Heart right ventricle (tissue), 16 donors: ENCODE measurements around the gene TRMT1L. TPM values are rescaled to one million over a fixed set of nuclear protein-coding genes. Genes with fewer than 3 reads are reported as not detected.

Source experiments
- ATAC-seq, 8 donors: fragments of 200-7000 bp; cut with Tn5 transposase; one replicate each; pipeline ENCODE4 v1.9.1; 2020; ENCODE audit warnings: mild to moderate bottlenecking in 8 of 8, moderate library complexity in 8 of 8, moderate number of reproducible peaks in 1 of 8
- DNase-seq, 2 donors: peaks; one replicate each; pipeline ENCODE4 v3.0.0-alpha.2; 2020
- H3K27ac ChIP-seq, 10 donors: fragments of 200-600 bp; sonication (generic) in 2 of 10; one replicate each; pipeline versions ENCODE4 v1.5.0 to v1.8.0; 2020 to 2022; ENCODE audit warnings: mild to moderate bottlenecking in 3 of 10
- H3K27me3 ChIP-seq, 7 donors: fragments of 200-600 bp; one replicate each; pipeline ENCODE4 v1.8.0; 2021 to 2022; ENCODE audit warnings: mild to moderate bottlenecking in 2 of 7
- H3K36me3 ChIP-seq, 9 donors: fragments of 200-600 bp; sonication (generic) in 1 of 9; one replicate each; pipeline versions ENCODE4 v1.5.0 to v1.8.0; 2020 to 2022; ENCODE audit warnings: mild to moderate bottlenecking in 2 of 9
- H3K4me1 ChIP-seq, 9 donors: fragments of 200-600 bp; sonication (generic) in 1 of 9; one replicate each; pipeline versions ENCODE4 v1.5.0 to v1.8.0; 2020 to 2022; ENCODE audit warnings: mild to moderate bottlenecking in 4 of 9
- H3K4me3 ChIP-seq, 10 donors: fragments of 200-600 bp; sonication (generic) in 2 of 10; one replicate each; pipeline versions ENCODE4 v1.5.0 to v1.8.0; 2020 to 2022; ENCODE audit warnings: mild to moderate bottlenecking in 7 of 10, moderate library complexity in 2 of 10
- H3K9me3 ChIP-seq, 11 donors: fragments of 200-600 bp in 10 of 11; sonication (generic) in 2 of 11; one replicate each; pipeline versions ENCODE4 v1.5.0 to v1.8.0; 2013 to 2022; ENCODE audit warnings: mild to moderate bottlenecking in 2 of 11, control low read depth in 1 of 11, moderate library complexity in 1 of 11
- CTCF ChIP-seq, 9 donors: fragments of 200-600 bp; sonication (generic) in 2 of 9; IDR thresholded peaks; one replicate each; pipeline versions ENCODE4 v1.5.0 to v1.8.0; 2021 to 2022; ENCODE audit warnings: antibody characterized with exemption in 9 of 9, mild to moderate bottlenecking in 5 of 9, moderate library complexity in 1 of 9
- WGBS, 2 donors: extraction: QIAGEN DNeasy Blood & Tissue Kit; methylation state at CpG; one replicate each; pipeline ENCODE4 v1.1.7; 2013; ENCODE audit warnings: inconsistent platforms in 1 of 2; 5-methylcytosine and 5-hydroxymethylcytosine counted together
- intact Hi-C, 10 donors: fragments of 100-400 bp; cut with DNase I; formaldehyde crosslinking; loops; one replicate each; pipeline versions ENCODE4 v1.11.1 to v1.14.2; 2022
- polyA plus RNA-seq, 2 donors: library from polyadenylated mRNA; stranded (reverse); fragments of 200-250 nt; gene quantifications; one replicate each; pipeline ENCODE4 v1.2.3, GENCODE V29; 2013
- total RNA-seq, 10 donors: library from RNA; stranded (reverse); fragmentation: NEBNext Ultra II Directional in 3 of 10; extraction: Animal tissue kit (Norgen Biotek cat#: 25700) in 3 of 10; gene quantifications; one replicate each; pipeline versions ENCODE4 v1.2.1 to v1.2.4, GENCODE V29; 2021 to 2023
- donor health status: Arrhythmogenic right ventricular cardiomyopathy.
- donor health status: ischemic (EF 13 %, LVEDD 7.1; RV severe dilation, severe dysfunction).
- donor health status: healthy with polysubstance abuse.
- donor health status: DM: no; HTN: yes; CAD: no.
- donor health status: DM: no; HTN: no; CAD: no.
- donor health status: ischemic (EF 25% LVEDD 6.9; RV normal size, moderate dysfunction).
- donor health status: ischemic (EF 25% LVEDD 5.7; RV mildly dilated, moderate dysfunction).
- donor health status: healthy.
- donor health status: DM: yes; HTN: yes; CAD: no.
- donor health status: Ischemic cardiomyopathy.
- donor health status: ischemic (EF 35%, LVEDD 5.7; RV mildly dilated, moderate dysfunction).
- donor health status: nonischemic (EF 11% LVEDD 7.7; RV severe dilation, severe dysfunction).
- donor health status: DM: yes; HTN: yes; CAD: no.
- donor health status: PGD.
- donor health status: ischemic (EF 29% LVEDD 5.4; RV normal size, mild dysfunction).
- donor health status: nonischemic (EF 23%, LVEDD 6.1; RV moderate dilation, normal function).

Gene TRMT1L
- total and polyA plus RNA-seq, 12 donors: 6.8 to 34.1 (median 25.7) TPM

DNA sequence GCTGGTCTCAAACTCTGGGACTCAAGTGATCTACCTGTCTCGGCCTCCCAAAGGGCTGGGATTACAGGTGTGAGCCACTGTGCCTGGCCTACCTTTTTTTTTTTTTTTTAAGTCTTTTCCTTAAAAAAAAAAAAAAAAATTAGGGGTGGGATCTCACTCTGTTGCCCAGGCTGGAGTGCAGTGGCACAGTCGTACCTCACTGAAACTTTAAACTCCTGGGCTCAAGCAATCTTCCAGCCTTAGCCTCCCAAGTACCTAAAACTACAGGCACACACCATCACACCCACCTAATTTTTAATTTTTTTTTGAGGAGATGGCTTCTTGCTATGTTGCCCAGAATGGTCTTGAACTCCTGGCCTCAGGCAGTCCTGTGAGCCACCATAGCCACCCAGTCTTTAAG lies 72.9 kb downstream of the TRMT1L start:
- no peak overlapping the region for H3K27ac ChIP-seq
- WGBS, 2 donors: 96 to 97% methylated on average over 2 of the region's 2 CpGs
- intact Hi-C loops: no loop called here
- no peaks in the 10 kb centered on the region for H3K27me3 ChIP-seq
- no peak overlapping the region for H3K4me3 ChIP-seq
- ATAC-seq: no peak
- H3K9me3 ChIP-seq: no peaks in the 10 kb centered on the region
- H3K4me1 ChIP-seq: peaks cover 0 to 7% (median 0%) of the 10 kb centered on the region in 9 donors
- H3K36me3 ChIP-seq: peaks cover 0 to 15% (median 4%) of the 10 kb centered on the region in 9 donors
- DNase-seq: no peak
- TF ChIP-seq CTCF (IDR thresholded peaks at IDR 0.05): no peak

GRCh38 chr1:185080422-185080821 lies 76.3 kb downstream of the TRMT1L start:
- Histone ChIP-seq H3K4me3 (no peak overlapping the region), H3K9me3 (no peaks in the 10 kb centered on the region), H3K27ac (no peak overlapping the region), H3K27me3 (no peaks in the 10 kb centered on the region), H3K36me3 (no peaks in the 10 kb centered on the region), H3K4me1 (peaks cover 0 to 7% (median 0%) of the 10 kb centered on the region in 9 donors)
- TF ChIP-seq CTCF (IDR thresholded peaks at IDR 0.05): no peak
- intact Hi-C loops: no loop called here
- DNase-seq (no peak), ATAC-seq (no peak)

GRCh38 chr1:185077374-185077773 lies 79.4 kb downstream of the TRMT1L start:
- H3K9me3 ChIP-seq: no peaks in the 10 kb centered on the region
- DNase-seq (no peak), ATAC-seq (no peak)
- peaks cover 0 to 7% (median 0%) of the 10 kb centered on the region in 9 donors for H3K4me1 ChIP-seq
- intact Hi-C loops: no loop called here
- no peak for TF ChIP-seq CTCF (IDR thresholded peaks at IDR 0.05)
- H3K36me3 ChIP-seq: no peaks in the 10 kb centered on the region
- WGBS, 2 donors: 80 to 84% methylated on average over 4 of the region's 4 CpGs
- H3K4me3 ChIP-seq: no peak overlapping the region
- H3K27ac ChIP-seq: no peak overlapping the region
- no peaks in the 10 kb centered on the region for H3K27me3 ChIP-seq

DNA sequence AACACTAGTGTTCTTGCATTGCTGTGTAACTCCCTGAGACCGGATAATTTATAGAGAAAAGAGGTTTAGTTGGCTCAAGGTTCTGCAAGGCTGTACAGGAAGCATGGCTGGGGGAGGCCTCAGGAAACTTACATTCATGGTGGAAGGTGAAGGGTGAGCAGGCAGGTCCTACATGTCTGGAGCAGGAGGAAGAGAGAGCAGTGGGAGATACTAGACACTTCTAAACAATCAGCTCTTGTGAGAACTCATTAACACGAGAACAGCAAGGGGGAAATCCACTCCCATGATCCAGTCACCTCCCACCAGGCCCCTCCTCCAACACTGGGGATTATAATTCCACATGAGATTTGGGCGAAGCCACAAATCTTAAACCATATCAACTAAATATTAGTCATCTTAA lies 81.3 kb downstream of the TRMT1L start:
- DNase-seq (no peak), ATAC-seq (no peak)
- intact Hi-C loops: no loop called here
- Histone ChIP-seq H3K27me3 (no peaks in the 10 kb centered on the region), H3K36me3 (no peaks in the 10 kb centered on the region), H3K4me3 (no peak overlapping the region), H3K9me3 (no peaks in the 10 kb centered on the region), H3K27ac (no peak overlapping the region), H3K4me1 (peaks cover 0 to 4% (median 0%) of the 10 kb centered on the region in 9 donors)
- TF ChIP-seq CTCF (IDR thresholded peaks at IDR 0.05): no peak
- WGBS, 2 donors: 82 to 86% methylated on average over 3 of the region's 3 CpGs

GRCh38 chr1:185074307-185074706 lies 82.4 kb downstream of the TRMT1L start:
- DNase-seq (no peak), ATAC-seq (no peak)
- H3K27me3 ChIP-seq: no peaks in the 10 kb centered on the region
- H3K4me1 ChIP-seq: peaks cover 0 to 4% (median 0%) of the 10 kb centered on the region in 9 donors
- TF ChIP-seq CTCF (IDR thresholded peaks at IDR 0.05): no peak
- H3K4me3 ChIP-seq: no peak overlapping the region
- no peaks in the 10 kb centered on the region for H3K36me3 ChIP-seq
- no peak overlapping the region for H3K27ac ChIP-seq
- H3K9me3 ChIP-seq: no peaks in the 10 kb centered on the region
- intact Hi-C loops: no loop called here
